ENCODE results near the gene DKK3. TPM values are rescaled to one million over a fixed set of nuclear protein-coding genes. Genes with fewer than 3 reads are reported as not detected.

The DKK3 gene
- total and polyA plus RNA-seq, 2 of the 13 experiments (the other 11 are each of a cell fraction or from before 2014, with no cell fraction given) = 0.09 to 0.67 TPM

GRCh38 chr11:11956006-11956405 lies 52.4 kb downstream of the DKK3 start (continued):
- TF ChIP-seq RNF219 (CRISPR knock-in tag; IDR thresholded peaks at IDR 0.05) = no peak
- no peak for TF ChIP-seq SAFB2 (CRISPR knock-in tag; IDR thresholded peaks at IDR 0.05; ENCODE audit: borderline replicate concordance, low read depth)
- TF ChIP-seq ZNF644 (CRISPR knock-in tag; IDR thresholded peaks at IDR 0.05; ENCODE audit: low read depth) = no peak
- no peak for TF ChIP-seq ZBTB20 (CRISPR knock-in tag; IDR thresholded peaks at IDR 0.05; ENCODE audit: borderline replicate concordance, low read depth)
- no peak for TF ChIP-seq ZBTB39 (CRISPR knock-in tag; IDR thresholded peaks at IDR 0.05)
- no peak for TF ChIP-seq TGIF2 (CRISPR knock-in tag; IDR thresholded peaks at IDR 0.05)
- no peak for TF ChIP-seq PRDM15 (CRISPR knock-in tag; IDR thresholded peaks at IDR 0.05)
- TF ChIP-seq ZNF276 (CRISPR knock-in tag; IDR thresholded peaks at IDR 0.05; ENCODE audit: low read depth) = no peak
- TF ChIP-seq ZNF839 (CRISPR knock-in tag; IDR thresholded peaks at IDR 0.05; ENCODE audit: borderline replicate concordance) = no peak
- TF ChIP-seq DNMT1 (CRISPR knock-in tag; IDR thresholded peaks at IDR 0.05) = no peak

Data from HepG2 (cell line).